ENCODE data around the gene FUT7. TPM values are rescaled to one million over a fixed set of nuclear protein-coding genes. Genes with fewer than 3 reads are reported as not detected.

FUT7 gene
- total RNA-seq, 1 experiment from 2014 or later = not detected

- no peak within 1 kb of the TSS for H2AFZ ChIP-seq (ENCODE audit: low read length)
- no peak within 1 kb of the TSS for H3K27ac ChIP-seq (ENCODE audit: insufficient read length, low read depth, low read length)
- peaks cover 2% of the 10 kb centered on the region; the same call in 1 of the 2 replicates for H3K27me3 ChIP-seq (ENCODE audit: insufficient read depth, low read length)
- TF ChIP-seq CTCF (conservative IDR thresholded peaks at IDR 0.05) = no peak
- H3K14ac ChIP-seq (ENCODE audit: insufficient read depth, low read length) = no peak within 1 kb of the TSS; the same call in 1 of the 2 replicates
- H4K5ac ChIP-seq (ENCODE audit: insufficient read length, low read depth, low read length) = no peak within 1 kb of the TSS
- no peak within 1 kb of the TSS for H2BK12ac ChIP-seq (ENCODE audit: insufficient read length, low read depth, low read length)
- H3K56ac ChIP-seq (ENCODE audit: insufficient read length, low read depth, low read length) = no peak within 1 kb of the TSS
- no peaks in the 10 kb centered on the region for H3K9me3 ChIP-seq (ENCODE audit: control insufficient read depth, low read depth, low read length)
- H2BK15ac ChIP-seq (ENCODE audit: low read depth, low read length) = no peak within 1 kb of the TSS
- no peak within 1 kb of the TSS for H3T11ph ChIP-seq (ENCODE audit: low read length)
- no peaks in the 10 kb centered on the region for H4K20me1 ChIP-seq (ENCODE audit: control insufficient read depth, insufficient read depth, insufficient read length)
- H3K79me2 ChIP-seq (ENCODE audit: insufficient read depth, low read length) = no peaks in the 10 kb centered on the region
- peaks cover 6% of the 10 kb centered on the region for H3K23me2 ChIP-seq (ENCODE audit: insufficient read length, low read depth, low read length, poor library complexity, severe bottlenecking)
- no peak within 1 kb of the TSS for H2AK5ac ChIP-seq (ENCODE audit: insufficient read length, low read length)
- H2BK5ac ChIP-seq (ENCODE audit: insufficient read length, low read length) = no peak within 1 kb of the TSS
- no CpG with 5 or more reads among the region's 90 CpGs for WGBS (ENCODE audit: extremely low coverage, insufficient read length, low lambda C conversion rate)
- peak; percentile 71 for DNase-seq
- Mint-ChIP-seq H3K4me3 (peak within 1 kb of the TSS; percentile 25 to 64), H3K36me3 (ENCODE audit: insufficient read depth in 1 of 3, low read depth in 3 of 3) (no peaks in the 10 kb centered on the region), H3K9me3 (no peaks in the 10 kb centered on the region), H3K4me1 (peaks cover 2 to 11% of the 10 kb centered on the region in 2 experiments), H3K27me3 (ENCODE audit: low read depth) (peaks cover 71% of the 10 kb centered on the region), H3K27ac (no peak within 1 kb of the TSS; a peak in 1 of 7 replicates)
- H3K4me2 ChIP-seq (ENCODE audit: insufficient read depth, insufficient read length, low read length) = peak within 1 kb of the TSS; percentile 49
- no peak within 1 kb of the TSS for H3K23ac ChIP-seq (ENCODE audit: insufficient read length, low read depth, low read length)
- H3K18ac ChIP-seq (ENCODE audit: insufficient read length, low read depth, low read length) = no peak within 1 kb of the TSS
- no peak within 1 kb of the TSS for H3K4ac ChIP-seq (ENCODE audit: low read depth, low read length)
- no peak within 1 kb of the TSS for H2BK120ac ChIP-seq (ENCODE audit: low read depth, low read length, poor library complexity, severe bottlenecking)
- no peaks in the 10 kb centered on the region for H3K79me1 ChIP-seq (ENCODE audit: insufficient read depth, low read depth, low read length, poor library complexity, severe bottlenecking)
- H4K8ac ChIP-seq (replicated peaks; ENCODE audit: insufficient read length, low read depth, low read length) = no peak within 1 kb of the TSS
- H4K91ac ChIP-seq (ENCODE audit: insufficient read length, low read depth, low read length) = no peak within 1 kb of the TSS
- no peak within 1 kb of the TSS for H2BK20ac ChIP-seq (ENCODE audit: low read depth, low read length, poor library complexity, severe bottlenecking)
- H3K9ac ChIP-seq (ENCODE audit: extremely low read depth, insufficient read length, low read length) = no peak within 1 kb of the TSS
- H3K4me1 ChIP-seq (ENCODE audit: insufficient read depth, low read length) = no peaks in the 10 kb centered on the region
Observed at GRCh38 chr9:137053944-137054931, 22.4 kb upstream of the FUT7 start, which contains the start of gene ENTPD2. TSS of gene ENTPD2 (minus strand) at chr9:137054061. CDS start at chr9:137053997, 64 bp downstream.

Measured in H9 (cell line).